Left renal cortex interstitium (tissue), 4 donors: ENCODE data around the gene TAS1R2. TPM values are rescaled to one million over a fixed set of nuclear protein-coding genes. Genes with fewer than 3 reads are reported as not detected.

Experiments
- DNase-seq, 4 donors: peaks; one replicate each; pipeline ENCODE4 v3.0.0-alpha.2; 2013; ENCODE audit warnings: low read depth in 4 of 4, low spot score in 2 of 4, missing footprints in 1 of 4
- polyA plus RNA-seq, 4 donors: library from polyadenylated mRNA; unstranded; fragments of 120-200 nt; gene quantifications; one replicate each; pipeline ENCODE4 v1.2.1, GENCODE V29; 2013; ENCODE audit not compliant: insufficient read length in 4 of 4

The TAS1R2 gene
- polyA plus RNA-seq, 4 donors = not detected

DNA sequence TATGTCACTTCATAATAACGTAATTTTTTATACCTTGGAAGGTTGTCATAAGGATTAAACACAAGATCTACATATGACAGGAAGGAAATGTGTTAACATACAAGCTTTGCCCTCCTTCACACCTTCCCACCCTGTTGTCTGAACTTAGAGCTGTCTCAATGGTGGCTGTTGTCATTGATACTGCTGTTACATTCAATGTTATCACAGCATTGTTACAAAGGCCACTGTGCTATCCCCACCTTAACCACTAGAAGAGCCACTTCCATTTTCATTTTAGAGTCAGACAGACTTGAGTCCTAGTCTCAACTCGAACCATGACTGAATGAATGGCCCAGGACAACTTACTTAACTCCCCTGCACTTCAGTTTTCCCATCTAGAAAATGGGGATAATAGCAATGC is 31.2 kb downstream of the TAS1R2 start:
- DNase-seq = no peak

DNA sequence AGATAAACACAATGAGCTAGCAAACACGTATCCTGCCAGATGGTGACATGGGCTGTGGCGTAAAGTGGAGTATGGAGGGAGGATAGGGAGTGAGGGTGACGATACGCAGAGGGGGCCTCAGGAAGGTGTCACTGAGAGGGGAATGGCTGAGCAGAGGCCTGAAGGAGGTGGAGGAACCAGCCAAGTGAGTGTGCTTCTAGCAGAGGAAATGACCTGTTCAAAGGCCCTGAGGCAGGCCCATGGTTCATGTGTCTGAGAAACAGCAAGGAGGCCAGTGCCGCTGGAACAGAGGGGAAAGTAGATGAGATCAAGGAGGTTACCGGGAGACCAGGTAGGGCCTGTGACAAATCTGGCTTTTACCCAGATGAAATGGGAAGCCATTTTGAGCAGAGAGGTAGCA is 36.0 kb downstream of the TAS1R2 start:
- DNase-seq = no peak

DNA sequence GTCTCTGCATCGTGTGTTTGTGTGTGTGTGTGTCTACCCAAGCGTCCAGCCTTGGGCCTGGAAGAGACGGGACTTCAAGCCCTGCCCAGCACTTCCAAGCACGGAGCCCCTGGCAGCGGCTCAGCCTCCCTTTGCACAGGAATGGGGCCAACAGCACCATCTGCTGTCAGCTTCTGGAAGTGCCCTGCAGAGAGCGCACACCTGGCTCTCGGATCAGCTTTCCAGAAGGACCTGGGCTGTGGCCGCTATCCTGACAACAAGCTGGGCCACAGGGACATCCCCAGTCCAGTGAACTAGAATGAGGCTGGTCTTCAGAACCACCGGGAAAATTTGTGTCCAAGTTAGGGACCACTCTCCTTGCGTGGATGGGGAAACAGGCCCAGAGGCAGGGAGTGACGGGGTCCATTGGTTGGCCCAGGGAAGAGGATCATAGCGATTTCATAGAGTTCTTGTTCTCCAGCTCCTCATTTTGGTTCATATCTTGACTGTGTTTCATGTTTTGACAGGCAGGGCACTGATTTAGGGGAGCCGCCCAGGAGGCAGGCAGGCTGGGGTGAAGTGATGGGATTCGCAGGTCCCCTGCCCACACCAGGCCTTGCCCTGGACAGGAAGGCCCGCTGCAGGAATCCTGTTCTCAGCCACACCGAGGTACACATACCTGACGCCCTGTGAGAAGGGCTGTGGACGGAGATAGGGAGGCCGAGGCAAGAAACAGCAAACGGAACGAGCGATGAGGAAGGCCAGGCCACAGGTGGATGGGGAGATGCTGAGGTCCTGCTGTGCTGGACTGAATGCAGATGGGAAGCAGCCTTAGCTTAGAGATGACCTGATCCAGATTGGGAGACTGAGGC is 38.4 kb downstream of the TAS1R2 start:
- DNase-seq = peak; percentile 52 to 78 (median 63)

GRCh38 chr1:18819986-18820790 is 39.3 kb downstream of the TAS1R2 start:
- no peak for DNase-seq

- no peak for DNase-seq
These were observed 40.3 kb downstream of the TAS1R2 start for GRCh38 chr1:18819203-18819602.

- no peak for DNase-seq
These were observed 41.5 kb downstream of the TAS1R2 start for GRCh38 chr1:18817795-18818435.

DNA sequence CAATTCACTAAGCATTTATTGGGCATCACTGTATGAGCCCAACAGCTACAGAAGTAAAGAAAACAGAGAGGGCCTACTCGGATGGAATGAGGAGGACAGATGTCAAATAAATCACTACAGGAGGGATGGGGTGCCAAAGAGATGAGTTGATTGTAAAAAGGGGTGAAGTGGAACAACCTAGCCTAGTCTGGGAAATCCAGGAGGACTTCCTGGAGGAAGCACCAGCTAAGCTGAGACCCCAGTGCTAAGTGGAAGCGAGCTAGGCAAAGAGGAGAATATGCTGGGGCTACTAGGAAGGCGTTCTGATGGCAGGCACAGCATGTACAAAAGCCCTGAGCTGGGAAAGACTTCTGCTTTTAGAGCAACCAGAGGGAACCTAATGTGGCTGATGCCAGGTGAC is 42.1 kb downstream of the TAS1R2 start:
- DNase-seq = no peak

DNA sequence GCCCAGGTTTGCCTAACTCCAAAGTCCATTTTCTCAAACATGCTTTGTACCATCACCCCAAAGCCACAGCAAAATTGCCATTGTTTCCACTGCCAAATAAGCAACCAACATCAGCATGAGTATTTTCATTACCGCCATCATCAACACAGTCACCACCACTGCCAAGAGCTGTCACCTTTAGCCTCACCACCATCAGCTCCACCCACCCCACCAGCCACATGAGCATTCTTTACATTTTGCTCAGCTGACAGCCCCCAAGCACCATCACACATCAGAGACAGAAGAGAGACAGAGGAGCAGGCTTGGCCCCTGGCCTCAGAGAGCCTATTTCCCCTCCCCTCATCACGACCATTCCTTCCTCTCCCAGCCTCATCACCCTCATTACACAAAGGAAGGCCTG is 42.7 kb downstream of the TAS1R2 start:
- DNase-seq = no peak

GRCh38 chr1:18814874-18815531 is 44.5 kb downstream of the TAS1R2 start:
- DNase-seq = no peak

DNA sequence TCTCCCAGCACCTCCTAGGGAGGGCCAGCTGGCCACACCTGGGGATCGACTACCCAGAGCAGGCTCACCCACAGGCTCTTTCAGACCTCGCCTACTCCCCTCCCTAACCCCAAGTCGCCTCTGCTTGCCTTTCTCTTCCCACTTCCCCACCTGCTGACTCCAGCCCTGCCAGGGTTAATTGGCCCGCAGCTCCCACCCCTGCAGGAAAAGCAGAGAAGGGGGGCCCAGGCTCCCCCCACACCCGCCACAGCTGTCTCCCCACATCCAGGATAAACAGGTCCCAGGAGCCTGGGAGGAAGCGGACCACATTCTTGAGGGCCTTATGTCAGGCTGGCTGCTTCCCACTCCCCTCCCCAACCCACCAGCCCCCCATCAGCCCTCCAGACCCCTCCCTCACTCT is 45.0 kb downstream of the TAS1R2 start:
- no peak for DNase-seq

DNA sequence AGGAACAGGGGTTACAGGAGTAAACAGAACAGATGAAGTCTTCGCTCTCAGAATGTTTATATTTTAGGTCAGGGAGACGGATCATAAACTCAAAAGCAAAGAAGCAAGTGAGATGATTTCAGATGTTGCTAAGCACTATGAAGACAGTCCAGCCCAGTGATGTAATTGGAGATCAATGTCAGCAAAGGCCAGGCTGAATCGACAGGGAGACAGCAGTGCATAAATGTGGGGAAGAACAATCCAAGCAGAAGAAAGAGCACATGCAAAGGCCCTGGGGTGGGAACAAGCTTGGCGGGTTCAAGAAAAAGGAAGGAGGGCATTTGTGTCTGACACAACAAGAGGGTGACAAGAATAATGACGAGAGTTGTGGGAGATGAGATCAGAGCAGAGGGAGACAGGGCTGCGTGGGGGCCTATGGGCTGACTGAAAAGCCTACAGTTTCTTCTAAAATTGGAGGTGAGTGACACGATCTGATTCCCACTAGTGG is 47.0 kb downstream of the TAS1R2 start:
- DNase-seq = no peak

GRCh38 chr1:18811733-18812452 is 47.6 kb downstream of the TAS1R2 start:
- no peak for DNase-seq

GRCh38 chr1:18809953-18810899 is 49.2 kb downstream of the TAS1R2 start:
- no peak for DNase-seq

- no peak for DNase-seq
These were observed 50.9 kb downstream of the TAS1R2 start for GRCh38 chr1:18808550-18808949.

GRCh38 chr1:18807334-18808063 is 52.0 kb downstream of the TAS1R2 start:
- DNase-seq = no peak

GRCh38 chr1:18805925-18806849 is 53.3 kb downstream of the TAS1R2 start:
- DNase-seq = no peak
